ENCODE measurements around the gene ZNF496. TPM values are rescaled to one million over a fixed set of nuclear protein-coding genes. Genes with fewer than 3 reads are reported as not detected.

ZNF496 gene
- total and polyA plus RNA-seq, 9 of the 15 experiments (the other 6 are each of a cell fraction or from before 2014, with no cell fraction given), result 4.3 to 54.0 (median 31.3) TPM

GRCh38 chr1:247347477-247348222 lies 16.0 kb upstream of the ZNF496 start:
- Histone ChIP-seq H3K4me2 (ENCODE audit: insufficient read depth, low read length) (no peak overlapping the region), H2AFZ (ENCODE audit: low read depth, low read length) (no peak overlapping the region), H3K9me3 (replicated peaks; ENCODE audit: control insufficient read depth, insufficient read depth, low read depth, low read length) (no peaks in the 10 kb centered on the region), H3K79me2 (ENCODE audit: control insufficient read depth, insufficient read depth, low read length) (no peaks in the 10 kb centered on the region), H3K4me3 (no peak overlapping the region), H3K27ac (ENCODE audit: extremely low read depth, low read depth, low read length) (peak overlapping the region; percentile 1; the same call in 1 of the 3 replicates), H3K9ac (ENCODE audit: insufficient read depth in 1 of 2, low read depth in 2 of 2, low read length in 2 of 2) (no peak overlapping the region), H3K36me3 (ENCODE audit: control insufficient read depth, insufficient read depth, low read length) (no peaks in the 10 kb centered on the region), H3K27me3 (ENCODE audit: control insufficient read depth in 2 of 2, insufficient read depth in 2 of 2, low read length in 2 of 2) (peaks cover 0 to 4% of the 10 kb centered on the region in 2 experiments; a peak in 1 of 5 replicates), H3K9me1 (ENCODE audit: control insufficient read depth, insufficient read depth, low read length) (no peaks in the 10 kb centered on the region), H3K4me1 (replicated peaks in 1 of 2; ENCODE audit: control insufficient read depth in 2 of 2, insufficient read depth in 2 of 2, low read length in 2 of 2) (peaks cover 11 to 12% of the 10 kb centered on the region in 2 experiments), H4K20me1 (replicated peaks; ENCODE audit: control insufficient read depth, insufficient read depth, low read length) (no peaks in the 10 kb centered on the region)
- CTCF ChIA-PET (ENCODE audit: low intra/inter-chr PET ratio), result no interaction called here
- 62% methylated on average over 29 of the region's 31 CpGs for WGBS (ENCODE audit: insufficient coverage, low coverage, missing lambda C conversion rate)
- POLR2A ChIA-PET, result interaction anchor here (0.7 to 1.2 kb wide), 2 partner anchors 12 kb away, joined by 3 to 4 read pairs; no protein-coding TSS in a partner anchor
- intact Hi-C loops (cut with micrococcal nuclease) (no loop called here), in situ Hi-C loops (cut with MboI) (no loop called here)
- ATAC-seq, result no peak; the same call in 1 of the 3 replicates
- DNase-seq (ENCODE audit: extremely low read depth in 1 of 4, low spot score in 3 of 4), result peak in 1 of 4 experiments; percentile 39
- BruUV-seq (replicated peaks), result no TSS peak
- TF ChIP-seq NEUROD1 (IDR thresholded peaks at IDR 0.05; ENCODE audit: borderline replicate concordance, low read depth, low read length, partially characterized antibody) (no peak), RBM22 (IDR thresholded peaks at IDR 0.05; ENCODE audit: low read depth, low read length, poor library complexity, severe bottlenecking) (peak; percentile 66), ETV6 (IDR thresholded peaks at IDR 0.05; ENCODE audit: borderline replicate concordance in 1 of 2, low read depth in 2 of 2, low read length in 1 of 2) (no peak), ETV6 (CRISPR knock-in tag; IDR thresholded peaks at IDR 0.05; ENCODE audit: borderline replicate concordance) (no peak), LCOR (CRISPR knock-in tag; IDR thresholded peaks at IDR 0.05) (0 out of 2 replicates have a peak, but pooled peaks have one; percentile 40), ZNF740 (CRISPR knock-in tag; IDR thresholded peaks at IDR 0.05) (no peak), ZNF740 (tag; IDR thresholded peaks at IDR 0.05) (peak in 1 of 2 experiments; percentile 70; a peak in 1 of 4 replicates), ZBTB7A (IDR thresholded peaks at IDR 0.05; ENCODE audit: borderline replicate concordance, control insufficient read depth, low read depth, low read length) (peak; percentile 68; the same call in 1 of the 2 replicates), POLR2G (IDR thresholded peaks at IDR 0.05; ENCODE audit: low read depth, low read length) (peak; percentile 56; the same call in 1 of the 2 replicates)
- TF ChIP-seq, protein P1, sequence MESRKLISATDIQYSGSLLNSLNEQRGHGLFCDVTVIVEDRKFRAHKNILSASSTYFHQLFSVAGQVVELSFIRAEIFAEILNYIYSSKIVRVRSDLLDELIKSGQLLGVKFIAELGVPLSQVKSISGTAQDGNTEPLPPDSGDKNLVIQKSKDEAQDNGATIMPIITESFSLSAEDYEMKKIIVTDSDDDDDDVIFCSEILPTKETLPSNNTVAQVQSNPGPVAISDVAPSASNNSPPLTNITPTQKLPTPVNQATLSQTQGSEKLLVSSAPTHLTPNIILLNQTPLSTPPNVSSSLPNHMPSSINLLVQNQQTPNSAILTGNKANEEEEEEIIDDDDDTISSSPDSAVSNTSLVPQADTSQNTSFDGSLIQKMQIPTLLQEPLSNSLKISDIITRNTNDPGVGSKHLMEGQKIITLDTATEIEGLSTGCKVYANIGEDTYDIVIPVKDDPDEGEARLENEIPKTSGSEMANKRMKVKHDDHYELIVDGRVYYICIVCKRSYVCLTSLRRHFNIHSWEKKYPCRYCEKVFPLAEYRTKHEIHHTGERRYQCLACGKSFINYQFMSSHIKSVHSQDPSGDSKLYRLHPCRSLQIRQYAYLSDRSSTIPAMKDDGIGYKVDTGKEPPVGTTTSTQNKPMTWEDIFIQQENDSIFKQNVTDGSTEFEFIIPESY (CRISPR knock-in tag; IDR thresholded peaks at IDR 0.05), result peak; percentile 85
- TF ChIP-seq, protein P2, sequence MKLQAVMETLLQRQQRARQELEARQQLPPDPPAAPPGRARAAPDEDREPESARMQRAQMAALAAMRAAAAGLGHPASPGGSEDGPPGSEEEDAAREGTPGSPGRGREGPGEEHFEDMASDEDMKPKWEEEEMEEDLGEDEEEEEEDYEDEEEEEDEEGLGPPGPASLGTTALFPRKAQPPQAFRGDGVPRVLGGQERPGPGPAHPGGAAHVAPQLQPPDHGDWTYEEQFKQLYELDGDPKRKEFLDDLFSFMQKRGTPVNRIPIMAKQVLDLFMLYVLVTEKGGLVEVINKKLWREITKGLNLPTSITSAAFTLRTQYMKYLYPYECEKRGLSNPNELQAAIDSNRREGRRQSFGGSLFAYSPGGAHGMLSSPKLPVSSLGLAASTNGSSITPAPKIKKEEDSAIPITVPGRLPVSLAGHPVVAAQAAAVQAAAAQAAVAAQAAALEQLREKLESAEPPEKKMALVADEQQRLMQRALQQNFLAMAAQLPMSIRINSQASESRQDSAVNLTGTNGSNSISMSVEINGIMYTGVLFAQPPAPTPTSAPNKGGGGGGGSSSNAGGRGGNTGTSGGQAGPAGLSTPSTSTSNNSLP (IDR thresholded peaks at IDR 0.05; ENCODE audit: borderline replicate concordance, low read depth, low read length), result peak; percentile 16; the same call in 1 of the 2 replicates
- TF ChIP-seq, protein P3, sequence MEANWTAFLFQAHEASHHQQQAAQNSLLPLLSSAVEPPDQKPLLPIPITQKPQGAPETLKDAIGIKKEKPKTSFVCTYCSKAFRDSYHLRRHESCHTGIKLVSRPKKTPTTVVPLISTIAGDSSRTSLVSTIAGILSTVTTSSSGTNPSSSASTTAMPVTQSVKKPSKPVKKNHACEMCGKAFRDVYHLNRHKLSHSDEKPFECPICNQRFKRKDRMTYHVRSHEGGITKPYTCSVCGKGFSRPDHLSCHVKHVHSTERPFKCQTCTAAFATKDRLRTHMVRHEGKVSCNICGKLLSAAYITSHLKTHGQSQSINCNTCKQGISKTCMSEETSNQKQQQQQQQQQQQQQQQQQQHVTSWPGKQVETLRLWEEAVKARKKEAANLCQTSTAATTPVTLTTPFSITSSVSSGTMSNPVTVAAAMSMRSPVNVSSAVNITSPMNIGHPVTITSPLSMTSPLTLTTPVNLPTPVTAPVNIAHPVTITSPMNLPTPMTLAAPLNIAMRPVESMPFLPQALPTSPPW (CRISPR knock-in tag; IDR thresholded peaks at IDR 0.05), result peak; percentile 92
- FAIRE-seq, result no peak
